HepG2 (cell line): ENCODE data around the gene BCKDHB.

Experiments used
- BRD4 ChIP-seq: sonication (generic); formaldehyde crosslinking; IDR thresholded peaks from 2 replicates; pipeline ENCODE4 v1.4.0; 2020; ENCODE audit warnings: missing genetic modification reagents
- CBX2 ChIP-seq, 2 experiments: fragments of 200-600 bp in 1 of 2; sonication (generic); formaldehyde crosslinking in 1 of 2; IDR thresholded peaks; 2 replicates each; pipeline versions ENCODE4 v1.7.0 to v1.8.1; 2018 to 2022; ENCODE audit warnings: low read depth in 2 of 2, low read length in 1 of 2, mild to moderate bottlenecking in 1 of 2, missing genetic modification reagents in 1 of 2
- CREM ChIP-seq, 2 experiments: sonication (generic) in 1 of 2; formaldehyde crosslinking in 1 of 2; IDR thresholded peaks; 2 replicates each; pipeline versions ENCODE4 v1.4.0 to v1.6.1; 2016 to 2020; ENCODE audit warnings: antibody characterized with exemption in 1 of 2, mild to moderate bottlenecking in 1 of 2, missing genetic modification reagents in 1 of 2
- CTCF ChIP-seq: sonication (generic); formaldehyde crosslinking; IDR thresholded peaks from 2 replicates; pipeline ENCODE4 v1.5.0; 2020; ENCODE audit warnings: mild to moderate bottlenecking, missing genetic modification reagents, moderate library complexity
- EZH2 ChIP-seq: conservative IDR thresholded peaks from 2 replicates; pipeline ENCODE4 v1.6.1; 2012; ENCODE audit warnings: mild to moderate bottlenecking, low read depth, low read length, moderate library complexity
- GTF2F1 ChIP-seq: fragments of 150-350 bp; IDR thresholded peaks from 2 replicates; pipeline ENCODE4 v1.6.1; 2014; ENCODE audit warnings: low read length
- HNF4A ChIP-seq: sonication (generic); formaldehyde crosslinking; IDR thresholded peaks from 2 replicates; pipeline ENCODE4 v1.4.0; 2020; ENCODE audit warnings: missing genetic modification reagents
- HNRNPH1 ChIP-seq: fragments of 200-400 bp; formaldehyde crosslinking; optimal IDR thresholded peaks from 2 replicates; pipeline ENCODE3; 2017; ENCODE audit warnings: mild to moderate bottlenecking, low read depth, low read length
- POLR2A ChIP-seq, 2 experiments: IDR thresholded peaks; 2 replicates each; pipeline ENCODE4 v1.6.1; 2011; ENCODE audit warnings: low read depth in 2 of 2, low read length in 2 of 2, mild to moderate bottlenecking in 1 of 2, moderate library complexity in 1 of 2; ENCODE audit not compliant: insufficient read depth in 1 of 2
- ZNF768 ChIP-seq: sonication (generic); formaldehyde crosslinking; IDR thresholded peaks from 2 replicates; pipeline ENCODE4 v1.4.0; 2020; ENCODE audit warnings: missing genetic modification reagents
- ZSCAN20 ChIP-seq: sonication (generic); formaldehyde crosslinking; IDR thresholded peaks from 2 replicates; pipeline ENCODE4 v1.4.0; 2020; ENCODE audit warnings: missing genetic modification reagents, mild to moderate bottlenecking, borderline replicate concordance
- TF ChIP-seq, protein P1 (sequence below): sonication (generic); formaldehyde crosslinking; IDR thresholded peaks from 2 replicates; pipeline ENCODE4 v1.5.0; 2020; ENCODE audit warnings: missing genetic modification reagents

- TF ChIP-seq HNRNPH1 (no peak), CBX2 (IDR thresholded peaks at IDR 0.05; ENCODE audit: low read depth, low read length) (no peak), CBX2 (CRISPR knock-in tag; IDR thresholded peaks at IDR 0.05; ENCODE audit: low read depth) (no peak), ZNF768 (no peak), GTF2F1 (no peak), HNF4A (CRISPR knock-in tag) (no peak), CTCF (CRISPR knock-in tag) (peak; percentile 61), POLR2A (IDR thresholded peaks at IDR 0.05; ENCODE audit: insufficient read depth in 1 of 2, low read depth in 2 of 2, low read length in 2 of 2) (no peak), ZSCAN20 (no peak), BRD4 (CRISPR knock-in tag) (no peak), CREM (IDR thresholded peaks at IDR 0.05) (no peak), CREM (CRISPR knock-in tag; IDR thresholded peaks at IDR 0.05) (no peak), EZH2 (no peak)
- TF ChIP-seq, protein P1, sequence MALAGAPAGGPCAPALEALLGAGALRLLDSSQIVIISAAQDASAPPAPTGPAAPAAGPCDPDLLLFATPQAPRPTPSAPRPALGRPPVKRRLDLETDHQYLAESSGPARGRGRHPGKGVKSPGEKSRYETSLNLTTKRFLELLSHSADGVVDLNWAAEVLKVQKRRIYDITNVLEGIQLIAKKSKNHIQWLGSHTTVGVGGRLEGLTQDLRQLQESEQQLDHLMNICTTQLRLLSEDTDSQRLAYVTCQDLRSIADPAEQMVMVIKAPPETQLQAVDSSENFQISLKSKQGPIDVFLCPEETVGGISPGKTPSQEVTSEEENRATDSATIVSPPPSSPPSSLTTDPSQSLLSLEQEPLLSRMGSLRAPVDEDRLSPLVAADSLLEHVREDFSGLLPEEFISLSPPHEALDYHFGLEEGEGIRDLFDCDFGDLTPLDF (CRISPR knock-in tag), result no peak
Measured at GRCh38 chr6:80094017-80094416, 12.5 kb upstream of the BCKDHB start.
